Cardiac muscle cell (in vitro differentiated cells and primary cell): ENCODE results near the gene TEX36. TPM values are rescaled to one million over a fixed set of nuclear protein-coding genes. Genes with fewer than 3 reads are reported as not detected.

Source experiments
- DNase-seq, 2 donors: peaks; one replicate each; pipeline versions ENCODE4 v3.0.0 to v3.0.0-alpha.2; 2010 to 2017; ENCODE audit warnings: low read depth in 1 of 2, low spot score in 1 of 2
- H3K27ac ChIP-seq: fragments of 200-600 bp; sonication (generic); 2 replicates; pipeline ENCODE4 v1.5.1; 2016
- H3K27me3 ChIP-seq: fragments of 200-600 bp; sonication (generic); 2 replicates; pipeline ENCODE4 v1.6.0; 2016; ENCODE audit warnings: control low read depth
- H3K36me3 ChIP-seq: fragments of 200-600 bp; sonication (generic); 2 replicates; pipeline ENCODE4 v1.5.1; 2016; ENCODE audit warnings: control low read depth
- H3K4me1 ChIP-seq: fragments of 200-600 bp; sonication (generic); 2 replicates; pipeline ENCODE4 v1.8.1; 2017; ENCODE audit warnings: low read depth, mild to moderate bottlenecking, mixed run types
- H3K4me3 ChIP-seq: fragments of 200-600 bp; sonication (generic); 2 replicates; pipeline ENCODE4 v1.5.1; 2016; ENCODE audit warnings: mild to moderate bottlenecking
- H3K9me3 ChIP-seq: fragments of 200-600 bp; sonication (generic); 2 replicates; pipeline ENCODE4 v1.5.1; 2017; ENCODE audit warnings: low read depth, mild to moderate bottlenecking, control low read depth
- polyA plus RNA-seq: library from polyadenylated mRNA; unstranded; fragments of >200 nt; fragmentation: Nextera tagmentation; extraction: Ambion mirVana; gene quantifications from 2 replicates; pipeline ENCODE4 v1.2.1, GENCODE V29; 2016
- total RNA-seq: library from RNA; depleted of rRNA; stranded (reverse); fragments of >200 nt; gene quantifications from 2 replicates; pipeline ENCODE4 v1.2.3, GENCODE V29; 2016
- TF ChIP-seq, protein P1 (sequence below): IDR thresholded peaks from 2 replicates; pipeline ENCODE4 v1.5.1; 2012; ENCODE audit warnings: low read depth, mild to moderate bottlenecking, low read length

TEX36 gene
- total and polyA plus RNA-seq, 2 experiments from 2014 or later, result not detected

DNA sequence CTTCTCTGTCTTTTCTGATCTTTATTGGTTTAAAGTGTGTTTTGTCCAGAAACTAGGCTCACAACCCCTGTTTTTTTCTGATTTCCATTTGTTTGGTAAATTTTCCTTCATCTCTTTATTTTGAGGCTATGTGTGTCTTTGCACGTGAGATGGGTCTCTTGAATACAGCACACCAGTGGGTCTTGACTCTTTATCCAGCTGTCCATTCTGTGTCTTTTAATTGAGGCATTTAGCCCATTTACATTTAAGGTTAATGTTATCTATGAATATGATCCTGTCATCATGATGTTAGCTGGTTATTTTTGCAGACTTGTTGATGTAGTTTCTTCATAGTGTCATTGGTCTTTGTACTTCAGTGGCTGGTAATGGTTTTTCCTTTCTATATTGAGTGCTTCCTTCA, 10.1 kb downstream of the TEX36 start:
- Histone ChIP-seq H3K36me3 (no peaks in the 10 kb centered on the region), H3K27ac (no peak overlapping the region), H3K4me1 (no peaks in the 10 kb centered on the region), H3K9me3 (no peaks in the 10 kb centered on the region), H3K4me3 (no peak overlapping the region), H3K27me3 (no peaks in the 10 kb centered on the region)
- DNase-seq, result no peak
- TF ChIP-seq, protein P1, sequence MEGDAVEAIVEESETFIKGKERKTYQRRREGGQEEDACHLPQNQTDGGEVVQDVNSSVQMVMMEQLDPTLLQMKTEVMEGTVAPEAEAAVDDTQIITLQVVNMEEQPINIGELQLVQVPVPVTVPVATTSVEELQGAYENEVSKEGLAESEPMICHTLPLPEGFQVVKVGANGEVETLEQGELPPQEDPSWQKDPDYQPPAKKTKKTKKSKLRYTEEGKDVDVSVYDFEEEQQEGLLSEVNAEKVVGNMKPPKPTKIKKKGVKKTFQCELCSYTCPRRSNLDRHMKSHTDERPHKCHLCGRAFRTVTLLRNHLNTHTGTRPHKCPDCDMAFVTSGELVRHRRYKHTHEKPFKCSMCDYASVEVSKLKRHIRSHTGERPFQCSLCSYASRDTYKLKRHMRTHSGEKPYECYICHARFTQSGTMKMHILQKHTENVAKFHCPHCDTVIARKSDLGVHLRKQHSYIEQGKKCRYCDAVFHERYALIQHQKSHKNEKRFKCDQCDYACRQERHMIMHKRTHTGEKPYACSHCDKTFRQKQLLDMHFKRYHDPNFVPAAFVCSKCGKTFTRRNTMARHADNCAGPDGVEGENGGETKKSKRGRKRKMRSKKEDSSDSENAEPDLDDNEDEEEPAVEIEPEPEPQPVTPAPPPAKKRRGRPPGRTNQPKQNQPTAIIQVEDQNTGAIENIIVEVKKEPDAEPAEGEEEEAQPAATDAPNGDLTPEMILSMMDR, result no peak

- no peak for DNase-seq
- Histone ChIP-seq H3K27me3 (no peaks in the 10 kb centered on the region), H3K9me3 (no peaks in the 10 kb centered on the region), H3K4me3 (no peak overlapping the region), H3K4me1 (no peaks in the 10 kb centered on the region), H3K36me3 (no peaks in the 10 kb centered on the region), H3K27ac (no peak overlapping the region)
- TF ChIP-seq, protein P1, result no peak
These were observed 20.4 kb downstream of the TEX36 start for GRCh38 chr10:125662584-125662983.

GRCh38 chr10:125661941-125662515, 20.9 kb downstream of the TEX36 start:
- no peak overlapping the region for H3K4me3 ChIP-seq
- no peak overlapping the region for H3K27ac ChIP-seq
- no peaks in the 10 kb centered on the region for H3K4me1 ChIP-seq
- no peaks in the 10 kb centered on the region for H3K9me3 ChIP-seq
- H3K27me3 ChIP-seq, result no peaks in the 10 kb centered on the region
- H3K36me3 ChIP-seq, result no peaks in the 10 kb centered on the region
- DNase-seq, result no peak
- TF ChIP-seq, protein P1, result no peak

- DNase-seq, result no peak
- H3K4me3 ChIP-seq, result no peak overlapping the region
- H3K4me1 ChIP-seq, result no peaks in the 10 kb centered on the region
- TF ChIP-seq, protein P1, result no peak
- no peaks in the 10 kb centered on the region for H3K36me3 ChIP-seq
- H3K27ac ChIP-seq, result no peak overlapping the region
- H3K27me3 ChIP-seq, result no peaks in the 10 kb centered on the region
- H3K9me3 ChIP-seq, result no peaks in the 10 kb centered on the region
These were observed 21.5 kb downstream of the TEX36 start for GRCh38 chr10:125661431-125661940.

GRCh38 chr10:125659071-125659470, 23.9 kb downstream of the TEX36 start:
- H3K27me3 ChIP-seq, result no peaks in the 10 kb centered on the region
- no peak overlapping the region for H3K27ac ChIP-seq
- no peaks in the 10 kb centered on the region for H3K9me3 ChIP-seq
- H3K36me3 ChIP-seq, result no peaks in the 10 kb centered on the region
- TF ChIP-seq, protein P1, result no peak
- no peak for DNase-seq
- no peaks in the 10 kb centered on the region for H3K4me1 ChIP-seq
- no peak overlapping the region for H3K4me3 ChIP-seq
